SIG-M5 treated with dmso at 0.1 percent for 504 hours (cell line): Measurements from ENCODE around the gene ANKRD52.
"Not testable (repeated sequence)": the region's sequence is repeated elsewhere in the genome, so short reads cannot be mapped to it uniquely, and the experiment has no call there.

Source experiments
- DNase-seq: peaks from one replicate; lab custom pipeline; 2025; ENCODE audit not compliant: unreplicated experiment; lab: John Stamatoyannopoulos, UW

ANKRD52 gene

DNA sequence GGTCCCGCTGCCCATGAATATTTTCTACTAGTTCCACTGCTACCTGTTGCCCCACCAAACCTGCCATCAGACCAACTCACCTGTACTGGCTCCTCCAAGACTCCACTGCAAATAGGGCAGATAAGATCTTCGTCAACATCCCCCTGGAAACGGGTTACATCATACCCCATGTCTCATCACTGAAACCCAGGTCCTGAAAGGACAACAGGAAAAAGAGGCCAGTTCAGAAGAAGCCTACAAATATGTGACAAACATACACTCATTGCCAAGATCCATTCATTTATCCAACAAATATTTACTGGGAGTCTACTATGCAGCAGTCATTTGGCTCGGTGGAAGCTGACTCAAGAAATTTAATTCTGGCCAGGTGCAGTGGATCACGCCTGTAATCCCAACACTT lies 44.3 kb downstream of the ANKRD52 start:
- no peak for DNase-seq

DNA sequence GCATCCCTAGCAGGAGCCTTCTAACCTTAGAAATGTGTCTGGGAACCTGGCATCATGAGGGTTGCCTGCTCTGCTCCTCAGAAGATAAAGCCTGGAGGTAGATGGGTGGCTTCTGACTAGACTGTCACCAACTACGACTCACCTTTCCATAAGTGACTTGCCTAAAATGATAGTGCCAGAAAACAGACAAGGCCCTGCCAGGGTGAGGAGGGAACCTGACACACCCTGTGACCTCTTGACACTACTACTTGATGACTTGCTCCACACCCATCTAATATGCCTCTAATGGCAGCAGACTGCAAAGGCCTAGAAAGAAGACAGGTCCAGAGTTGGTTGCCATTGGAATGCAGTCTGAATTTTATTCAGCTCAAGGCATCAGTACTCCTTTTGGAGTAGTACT lies 45.8 kb downstream of the ANKRD52 start:
- DNase-seq = no peak

DNA sequence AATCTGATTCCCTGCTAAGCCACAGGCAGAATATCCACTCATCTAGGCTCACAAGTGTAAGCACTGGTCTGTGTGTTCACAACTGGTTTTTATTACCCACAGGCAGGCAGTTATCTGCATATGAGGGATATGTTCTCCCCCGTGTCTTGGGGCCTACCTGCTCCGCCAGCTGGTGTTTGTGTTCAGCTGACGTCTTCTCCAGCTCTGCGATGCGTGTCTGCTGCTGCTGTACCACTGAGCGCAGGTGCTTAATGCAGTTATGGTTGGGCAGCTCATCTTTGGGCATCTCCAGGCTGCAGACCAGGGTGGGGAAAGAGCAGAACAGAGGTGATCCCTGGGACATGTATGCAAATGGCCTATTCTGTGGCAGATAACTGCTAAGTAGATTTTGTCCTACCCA lies 50.2 kb downstream of the ANKRD52 start:
- no peak for DNase-seq

DNA sequence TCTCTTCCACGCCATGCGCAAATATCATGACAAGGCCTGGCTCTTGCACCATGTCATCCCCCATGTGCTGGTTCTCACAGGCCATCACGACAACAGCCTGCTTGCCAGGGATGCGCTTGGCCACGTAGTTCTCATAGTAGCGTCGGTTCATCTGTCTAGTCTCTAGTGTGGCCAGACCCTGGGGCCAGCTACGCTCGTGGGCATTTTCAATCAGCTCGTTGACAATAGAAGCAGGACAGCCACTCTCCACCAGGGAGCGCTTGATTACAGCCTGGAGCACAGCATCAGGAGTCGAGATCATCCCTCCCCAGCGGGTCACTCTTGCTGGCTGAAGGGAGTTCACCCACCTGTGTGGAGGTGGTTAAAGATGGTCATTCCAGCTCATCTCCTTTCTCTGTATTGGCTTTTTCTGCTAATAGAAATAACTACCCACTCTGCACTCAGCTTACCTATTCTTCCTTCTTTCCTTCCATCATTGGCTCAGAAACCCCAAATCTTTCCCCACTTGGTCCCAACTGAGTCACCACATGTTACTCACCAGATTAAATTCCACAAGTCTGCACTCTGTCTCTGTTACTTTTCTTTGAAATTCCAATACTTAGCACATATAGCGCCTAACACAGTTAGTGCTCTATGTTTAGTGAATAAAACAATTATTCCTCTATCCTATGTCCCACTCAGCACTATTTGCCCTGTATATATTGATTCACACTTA lies 51.6 kb downstream of the ANKRD52 start:
- DNase-seq = peak; percentile 48

GRCh38 chr12:56205445-56205844 lies 52.7 kb downstream of the ANKRD52 start:
- DNase-seq = no peak

DNA sequence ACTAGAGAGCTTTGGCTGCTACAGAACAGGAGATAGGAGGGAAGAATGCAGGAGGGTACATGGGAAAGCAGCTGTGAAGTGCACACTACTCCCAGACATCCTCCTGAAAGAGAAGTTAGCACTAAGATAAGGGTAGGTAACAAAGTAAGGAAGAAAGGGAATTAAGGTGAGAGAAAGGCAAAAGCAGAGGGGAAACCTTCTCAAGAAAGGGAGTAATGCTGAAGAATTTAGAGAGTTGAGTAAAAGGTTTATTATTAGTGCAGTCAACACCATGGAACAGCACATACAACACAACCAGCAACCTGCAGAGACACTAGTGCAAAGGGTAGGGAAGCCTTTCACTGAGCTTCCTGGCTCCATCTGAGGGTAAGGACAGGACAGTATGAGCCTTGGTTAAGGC lies 53.9 kb downstream of the ANKRD52 start:
- DNase-seq = no peak

- DNase-seq = no peak
Measured at GRCh38 chr12:56202838-56203237, 55.3 kb downstream of the ANKRD52 start.

DNA sequence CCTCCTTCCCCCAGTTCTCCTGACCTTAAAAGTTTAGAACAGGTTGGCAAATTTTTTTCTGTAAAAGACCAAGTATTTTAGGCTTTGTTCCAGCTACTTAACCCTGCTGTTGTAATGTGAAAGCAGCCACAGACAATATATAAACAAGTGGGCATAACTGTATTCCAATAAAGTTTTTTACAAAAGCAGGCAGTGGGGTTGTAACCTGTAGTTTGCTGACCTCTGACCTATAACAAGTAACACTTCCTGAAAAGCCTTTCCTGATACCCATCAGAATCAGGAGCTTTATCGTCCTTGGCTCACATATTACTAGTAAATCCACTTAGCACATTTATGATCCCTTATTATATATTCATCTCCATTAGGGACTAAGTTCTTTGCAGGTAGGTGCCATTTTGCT lies 55.8 kb downstream of the ANKRD52 start:
- no peak for DNase-seq

GRCh38 chr12:56198836-56199235 lies 59.3 kb downstream of the ANKRD52 start:
- DNase-seq = no peak

DNA sequence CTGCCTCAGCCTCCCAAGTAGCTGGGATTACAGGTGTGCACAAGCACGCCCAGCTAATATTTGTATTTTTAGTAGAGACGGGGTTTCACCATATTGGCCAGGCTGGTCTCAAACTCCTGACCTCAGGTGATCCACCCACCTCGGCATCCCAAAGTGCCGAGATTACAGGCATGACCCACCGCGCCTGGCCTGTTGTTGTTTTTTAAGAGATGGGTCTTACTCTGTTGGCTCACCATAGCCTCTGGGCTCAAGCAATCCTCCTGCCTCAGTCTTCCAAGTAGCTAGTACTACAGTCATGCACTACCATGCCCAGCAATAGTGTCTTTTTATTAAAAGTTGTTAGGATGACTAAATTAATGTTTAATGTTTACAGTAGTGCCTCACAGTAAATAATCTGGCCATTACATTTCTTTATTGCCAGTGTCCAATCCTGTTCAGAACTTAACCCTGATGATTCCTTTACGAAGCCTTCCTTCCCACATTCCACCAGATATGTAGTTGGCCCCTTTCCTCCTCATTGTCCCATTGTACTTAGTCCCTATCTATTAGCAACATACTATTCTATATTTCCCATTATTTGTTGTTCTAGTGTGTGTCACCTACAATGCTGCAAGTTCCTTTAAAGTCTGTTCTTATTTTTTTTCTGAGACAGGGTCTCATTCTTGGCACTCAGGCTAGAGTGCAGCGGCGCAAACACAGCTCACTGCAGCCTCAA lies 60.1 kb downstream of the ANKRD52 start:
- no peak for DNase-seq

DNA sequence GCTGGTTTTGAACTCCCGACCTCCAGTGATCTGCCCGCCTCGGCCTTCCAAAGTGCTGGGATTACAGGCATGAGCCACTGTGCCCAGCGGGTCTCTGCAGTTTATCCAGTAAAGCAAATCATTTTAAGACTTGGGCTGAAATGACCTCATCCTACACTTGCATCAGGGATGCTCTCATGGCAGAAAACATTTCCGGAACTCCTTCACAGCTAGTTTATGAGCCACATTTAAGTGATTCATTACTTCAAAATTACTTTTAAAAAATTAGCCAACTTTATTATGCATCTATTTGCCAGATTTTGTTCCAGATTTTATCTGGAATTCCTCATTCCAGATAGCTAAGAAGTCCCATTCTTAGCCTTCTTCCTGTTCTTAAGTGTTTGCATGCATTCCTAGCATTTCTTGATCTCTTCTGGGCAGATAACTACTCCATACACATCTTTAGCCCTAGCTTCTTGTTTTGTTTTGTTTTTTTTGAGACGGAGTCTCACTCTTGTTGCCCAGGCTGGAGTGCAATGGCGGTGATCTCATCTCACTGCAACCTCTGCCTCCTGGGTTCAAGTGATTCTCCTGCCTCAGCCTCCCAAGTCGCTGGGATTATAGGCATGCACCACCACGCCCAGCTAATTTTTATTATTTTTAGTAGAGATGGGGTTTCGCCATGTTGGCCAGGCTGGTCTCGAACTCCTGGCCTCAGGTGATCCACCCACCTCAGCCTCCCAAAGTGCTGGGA lies 61.2 kb downstream of the ANKRD52 start:
- DNase-seq = not testable (repeated sequence)

GRCh38 chr12:56193025-56193578 lies 65.1 kb downstream of the ANKRD52 start:
- peak; percentile 92 for DNase-seq

GRCh38 chr12:56192582-56192981 lies 65.6 kb downstream of the ANKRD52 start:
- no peak for DNase-seq

DNA sequence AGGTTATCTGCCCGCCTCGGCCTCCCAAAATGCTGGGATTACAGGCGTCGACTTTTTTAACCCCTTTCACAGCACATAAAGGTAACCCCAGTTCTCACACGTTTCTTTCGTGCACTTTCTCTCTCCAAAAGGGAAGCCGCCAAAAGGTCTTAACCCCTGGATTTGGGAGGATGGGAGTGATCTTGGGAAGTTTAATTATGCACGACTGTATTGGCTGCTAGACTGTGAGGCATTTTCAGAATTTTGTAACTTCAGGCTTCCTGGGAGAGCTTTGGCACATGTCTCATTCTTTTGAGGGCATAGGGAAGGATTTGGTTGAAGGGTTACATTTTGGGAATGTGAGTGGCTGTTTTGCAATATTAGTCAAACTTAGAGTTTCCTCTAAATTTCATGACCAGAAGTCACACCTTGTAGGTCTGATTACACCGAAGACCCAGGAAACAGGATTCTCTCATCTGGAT lies 67.5 kb downstream of the ANKRD52 start:
- no peak for DNase-seq

GRCh38 chr12:56189918-56190694 lies 68.1 kb downstream of the ANKRD52 start:
- DNase-seq = peak; percentile 69

- DNase-seq = peak; percentile 85
Measured at GRCh38 chr12:56189099-56189917, 68.9 kb downstream of the ANKRD52 start, which contains the start of gene SMARCC2. TSS of gene SMARCC2 (minus strand) at chr12:56189483. CDS start at chr12:56189461, 22 bp downstream.

GRCh38 chr12:56188778-56189098 lies 69.4 kb downstream of the ANKRD52 start:
- DNase-seq = no peak

GRCh38 chr12:56188131-56188777 lies 69.9 kb downstream of the ANKRD52 start:
- DNase-seq = peak; percentile 63
